Lung (tissue), 12 donors: Measurements from ENCODE around the gene STUB1. TPM values are rescaled to one million over a fixed set of nuclear protein-coding genes. Genes with fewer than 3 reads are reported as not detected.

Experiments used
- ATAC-seq: fragments of 200-7000 bp; cut with Tn5 transposase; one replicate; pipeline ENCODE4 v1.9.1; 2020; ENCODE audit warnings: moderate number of reproducible peaks; ENCODE audit not compliant: insufficient read depth, low FRiP score
- DNase-seq, 3 donors: peaks; one replicate each; pipeline ENCODE4 v3.0.0-alpha.2; 2013 to 2017
- H3K27ac ChIP-seq, 2 donors: one replicate each; pipeline ENCODE4 v1.5.1; 2013; ENCODE audit warnings: mild to moderate bottlenecking in 2 of 2, moderate library complexity in 2 of 2, control low read depth in 1 of 2, inconsistent platforms in 1 of 2, low read depth in 1 of 2, low read length in 1 of 2
- H3K27me3 ChIP-seq, 3 donors: one replicate each; pipeline ENCODE4 v1.5.1; 2013; ENCODE audit warnings: low read length in 2 of 3; ENCODE audit not compliant: control insufficient read depth in 3 of 3, insufficient read depth in 3 of 3
- H3K36me3 ChIP-seq, 4 donors: one replicate each; pipeline ENCODE4 v1.5.1; 2013; ENCODE audit warnings: low read length in 4 of 4, mild to moderate bottlenecking in 1 of 4, moderate library complexity in 1 of 4; ENCODE audit not compliant: control insufficient read depth in 4 of 4, insufficient read depth in 4 of 4
- H3K4me1 ChIP-seq, 5 donors: one replicate each; pipeline ENCODE4 v1.5.1; 2013; ENCODE audit warnings: low read length in 5 of 5, mild to moderate bottlenecking in 2 of 5, moderate library complexity in 1 of 5; ENCODE audit not compliant: control insufficient read depth in 5 of 5, insufficient read depth in 5 of 5
- H3K4me3 ChIP-seq: one replicate; pipeline ENCODE4 v1.5.1; 2013; ENCODE audit warnings: mild to moderate bottlenecking, control low read depth, moderate library complexity
- H3K9ac ChIP-seq, 2 donors: one replicate each; pipeline ENCODE4 v1.5.1; 2013; ENCODE audit warnings: low read length in 2 of 2, control low read depth in 1 of 2; ENCODE audit not compliant: insufficient read depth in 1 of 2
- H3K9me3 ChIP-seq, 4 donors: one replicate each; pipeline ENCODE4 v1.5.1; 2013; ENCODE audit warnings: low read length in 3 of 4, mild to moderate bottlenecking in 1 of 4, moderate library complexity in 1 of 4; ENCODE audit not compliant: control insufficient read depth in 4 of 4, insufficient read depth in 3 of 4
- CTCF ChIP-seq: IDR thresholded peaks from 2 replicates; pipeline ENCODE4 v1.5.1; 2012; ENCODE audit warnings: mild to moderate bottlenecking; ENCODE audit errors: control extremely low read depth, extremely low read depth
- WGBS, 2 donors: extraction: QIAGEN DNeasy Blood & Tissue Kit; methylation state at CpG; one replicate each; pipeline ENCODE4 v1.1.7; 2013; 5-methylcytosine and 5-hydroxymethylcytosine counted together
- polyA plus RNA-seq, 2 donors: library from polyadenylated mRNA; stranded (reverse); fragments of 200-250 nt; gene quantifications; one replicate each; pipeline ENCODE4 v1.2.1, GENCODE V29; 2013
- total RNA-seq, 2 donors: library from RNA; depleted of rRNA in 1 of 2; stranded (reverse); fragments of >200 nt in 1 of 2; gene quantifications; one replicate each; pipeline ENCODE4 v1.2.1, GENCODE V29; 2014 to 2021
- donor health status: control.
- donor health status: control.
- donor health status: Bipolar disorder and iron deficiency.
- donor health status: healthy.
- donor health status: DM: yes; HTN: yes; CAD: no.

STUB1 gene
- total and polyA plus RNA-seq, 4 donors = 58.8 to 131 (median 122) TPM

- TF ChIP-seq CTCF = no peak
- Histone ChIP-seq H3K9ac (no peak overlapping the region), H3K27me3 (no peaks in the 10 kb centered on the region), H3K9me3 (no peaks in the 10 kb centered on the region), H3K36me3 (peaks cover 0 to 18% (median 0%) of the 10 kb centered on the region in 4 donors), H3K27ac (peak overlapping the region; percentile 97 to 98), H3K4me1 (peaks cover 0 to 31% (median 7%) of the 10 kb centered on the region in 5 donors), H3K4me3 (no peak overlapping the region)
- WGBS, 2 donors = 15 to 18% methylated on average over 51 to 53 of the region's 53 CpGs
- DNase-seq = peak; percentile 30 to 96 (median 95)
- peak; percentile 87 for ATAC-seq
Measured at GRCh38 chr16:637081-638018, 42.9 kb upstream of the STUB1 start.

GRCh38 chr16:638034-638543, 42.1 kb upstream of the STUB1 start:
- 88 to 95% methylated on average over 15 of the region's 15 CpGs for WGBS, 2 donors
- Histone ChIP-seq H3K4me1 (peaks cover 0 to 36% (median 7%) of the 10 kb centered on the region in 5 donors), H3K36me3 (peaks cover 0 to 10% (median 0%) of the 10 kb centered on the region in 4 donors), H3K4me3 (no peak overlapping the region), H3K9me3 (no peaks in the 10 kb centered on the region), H3K27me3 (peaks cover 0 to under 1% (median 0%) of the 10 kb centered on the region in 3 donors), H3K9ac (no peak overlapping the region), H3K27ac (peak overlapping the region in 1 of 2 donors; percentile 90)
- DNase-seq (no peak), ATAC-seq (no peak)
- no peak for TF ChIP-seq CTCF

- DNase-seq = no peak
- Histone ChIP-seq H3K27me3 (peaks cover 0 to 3% (median 0%) of the 10 kb centered on the region in 3 donors), H3K4me1 (peaks cover 0 to 36% (median 7%) of the 10 kb centered on the region in 5 donors), H3K36me3 (peaks cover 0 to 3% (median 0%) of the 10 kb centered on the region in 4 donors), H3K4me3 (no peak overlapping the region), H3K9ac (no peak overlapping the region), H3K9me3 (no peaks in the 10 kb centered on the region), H3K27ac (no peak overlapping the region)
- WGBS, 2 donors = 83 to 88% methylated on average over 9 of the region's 9 CpGs
- no peak for TF ChIP-seq CTCF
- ATAC-seq = no peak
Measured at GRCh38 chr16:638836-639235, 41.4 kb upstream of the STUB1 start.
